Body of pancreas (tissue), 4 donors: Measurements from ENCODE around the gene KCTD11. TPM values are rescaled to one million over a fixed set of nuclear protein-coding genes. Genes with fewer than 3 reads are reported as not detected.
A peak's percentile ranks its signal among the peaks of the same experiment; 100 is the strongest.

Source experiments
- ATAC-seq: fragments of 150-250 bp; one replicate; pipeline ENCODE4 v1.9.1; 2016
- DNase-seq, 4 donors: peaks; one replicate each; pipeline ENCODE4 v3.0.0-alpha.2; 2019
- H3K27ac ChIP-seq, 4 donors: fragments of 200-600 bp; sonication (generic); 1 replicate in 3 of 4; 2 replicates in 1 of 4; pipeline versions ENCODE4 v1.5.1 to v1.6.1; 2016 to 2019; ENCODE audit warnings: mild to moderate bottlenecking in 1 of 4, mixed read lengths in 1 of 4, moderate library complexity in 1 of 4
- H3K27me3 ChIP-seq, 2 donors: fragments of 200-600 bp; sonication (generic); one replicate each; pipeline ENCODE4 v1.6.0; 2016; ENCODE audit warnings: mild to moderate bottlenecking in 1 of 2
- H3K36me3 ChIP-seq, 2 donors: fragments of 200-600 bp; sonication (generic); replicated peaks in 1 of 2; 2 replicates each; pipeline ENCODE4 v1.5.1; 2016; ENCODE audit warnings: low read depth in 2 of 2; ENCODE audit not compliant: insufficient read depth in 1 of 2
- H3K4me1 ChIP-seq: fragments of 200-600 bp; sonication (generic); one replicate; pipeline ENCODE4 v1.6.0; 2016
- H3K4me3 ChIP-seq, 2 donors: fragments of 200-600 bp; sonication (generic); 1 replicate in 1 of 2; 2 replicates in 1 of 2; pipeline ENCODE4 v1.5.1; 2016 to 2019
- H3K9me3 ChIP-seq, 3 donors: fragments of 200-600 bp; sonication (generic); 1 replicate in 2 of 3; 2 replicates in 1 of 3; pipeline ENCODE4 v1.5.1; 2016
- CTCF ChIP-seq, 7 experiments: fragments of 450-650 bp in 4 of 7; fragments of 200-600 bp in 3 of 7; sonication (generic) in 3 of 7; IDR thresholded peaks; one replicate each; pipeline ENCODE4 v1.5.1; 2016 to 2019; ENCODE audit warnings: antibody characterized with exemption in 7 of 7
- POLR2A ChIP-seq, 3 donors: fragments of 450-650 bp; IDR thresholded peaks; one replicate each; pipeline ENCODE4 v1.6.1; 2016; ENCODE audit warnings: antibody characterized with exemption in 3 of 3, mild to moderate bottlenecking in 2 of 3
- WGBS, 2 donors: methylation state at CpG; one replicate each; pipeline ENCODE4 v1.1.5; 2017; 5-methylcytosine and 5-hydroxymethylcytosine counted together
- intact Hi-C: fragments of 100-400 bp; cut with DNase I; formaldehyde crosslinking; loops from one replicate; pipeline ENCODE4 v1.15.1; 2023
- total RNA-seq, 2 donors: library from RNA; depleted of rRNA; stranded (reverse); fragments of >200 nt; gene quantifications; one replicate each; pipeline ENCODE4 v1.1.0, GENCODE V29; 2016

KCTD11 gene
- total RNA-seq, 2 donors from 2014 or later, result 2.6 to 5.6 TPM

- H3K9me3 ChIP-seq, result no peaks in the 10 kb centered on the region
- peak overlapping the region; percentile 70 to 82 for H3K4me3 ChIP-seq
- peak overlapping the region; percentile 98 to 100 (median 98) for H3K27ac ChIP-seq
- DNase-seq (peak; percentile 80 to 90 (median 86)), ATAC-seq (peak; percentile 28)
- peaks cover 47% of the 10 kb centered on the region for H3K4me1 ChIP-seq
- peaks cover 5 to 31% of the 10 kb centered on the region in 2 donors for H3K36me3 ChIP-seq
- WGBS, 2 donors, result 0 to 1% methylated on average over 11 to 14 of the region's 14 CpGs
- TF ChIP-seq CTCF (IDR thresholded peaks at IDR 0.05) (no peak), POLR2A (IDR thresholded peaks at IDR 0.05) (peak; percentile 40 to 82 (median 79))
- intact Hi-C loops, result no loop called here
- no peaks in the 10 kb centered on the region for H3K27me3 ChIP-seq
Measured at GRCh38 chr17:7308625-7309433, 43.1 kb upstream of the KCTD11 start.

GRCh38 chr17:7309628-7310027, 42.3 kb upstream of the KCTD11 start:
- DNase-seq (no peak), ATAC-seq (no peak)
- peaks cover 5 to 31% of the 10 kb centered on the region in 2 donors for H3K36me3 ChIP-seq
- peaks cover 55% of the 10 kb centered on the region for H3K4me1 ChIP-seq
- TF ChIP-seq POLR2A (IDR thresholded peaks at IDR 0.05), result peak in 1 of 3 donors; percentile 9
- no peak for TF ChIP-seq CTCF (IDR thresholded peaks at IDR 0.05)
- no peak overlapping the region for H3K4me3 ChIP-seq
- peak overlapping the region in 2 of 4 donors; percentile 98 to 100 for H3K27ac ChIP-seq
- intact Hi-C loops, result no loop called here
- H3K9me3 ChIP-seq, result no peaks in the 10 kb centered on the region
- 63 to 68% methylated on average over 12 of the region's 12 CpGs for WGBS, 2 donors
- no peaks in the 10 kb centered on the region for H3K27me3 ChIP-seq

GRCh38 chr17:7311110-7311705, 40.8 kb upstream of the KCTD11 start:
- no peaks in the 10 kb centered on the region for H3K9me3 ChIP-seq
- no peak for DNase-seq
- H3K4me1 ChIP-seq, result peaks cover 63% of the 10 kb centered on the region
- H3K4me3 ChIP-seq, result no peak overlapping the region
- H3K27ac ChIP-seq, result peak overlapping the region in 1 of 4 donors; percentile 6
- intact Hi-C loops, result no loop called here
- WGBS, 2 donors, result 62 to 73% methylated on average over 7 of the region's 7 CpGs
- TF ChIP-seq POLR2A (IDR thresholded peaks at IDR 0.05) (no peak), CTCF (IDR thresholded peaks at IDR 0.05) (no peak)
- no peak for ATAC-seq
- no peaks in the 10 kb centered on the region for H3K27me3 ChIP-seq
- H3K36me3 ChIP-seq, result peaks cover 5 to 31% of the 10 kb centered on the region in 2 donors

- Histone ChIP-seq H3K4me3 (no peak overlapping the region), H3K4me1 (peaks cover 65% of the 10 kb centered on the region), H3K9me3 (no peaks in the 10 kb centered on the region), H3K27ac (peak overlapping the region in 1 of 4 donors; percentile 5), H3K36me3 (peaks cover 5 to 31% of the 10 kb centered on the region in 2 donors), H3K27me3 (no peaks in the 10 kb centered on the region)
- no peak for DNase-seq
- intact Hi-C loops, result no loop called here
- ATAC-seq, result no peak
- TF ChIP-seq POLR2A (IDR thresholded peaks at IDR 0.05), result no peak
- 54 to 66% methylated on average over 6 to 7 of the region's 7 CpGs for WGBS, 2 donors
Measured at GRCh38 chr17:7312432-7313087, 39.4 kb upstream of the KCTD11 start.
